ENCODE measurements around the gene HERC3. TPM values are rescaled to one million over a fixed set of nuclear protein-coding genes. Genes with fewer than 3 reads are reported as not detected.

HERC3 gene
- total RNA-seq, 1 experiment from 2014 or later: 31.8 TPM

- Histone ChIP-seq H3K4me1 (no peaks in the 10 kb centered on the region), H3K4me3 (no peak overlapping the region), H3K27me3 (no peaks in the 10 kb centered on the region), H3K36me3 (peaks cover 5% of the 10 kb centered on the region; the same call in 1 of the 2 replicates), H3K9me3 (replicated peaks) (no peaks in the 10 kb centered on the region), H3K27ac (no peak overlapping the region)
- no peak for DNase-seq
Observed at GRCh38 chr4:88659890-88660208, 67.6 kb downstream of the HERC3 start.

DNA sequence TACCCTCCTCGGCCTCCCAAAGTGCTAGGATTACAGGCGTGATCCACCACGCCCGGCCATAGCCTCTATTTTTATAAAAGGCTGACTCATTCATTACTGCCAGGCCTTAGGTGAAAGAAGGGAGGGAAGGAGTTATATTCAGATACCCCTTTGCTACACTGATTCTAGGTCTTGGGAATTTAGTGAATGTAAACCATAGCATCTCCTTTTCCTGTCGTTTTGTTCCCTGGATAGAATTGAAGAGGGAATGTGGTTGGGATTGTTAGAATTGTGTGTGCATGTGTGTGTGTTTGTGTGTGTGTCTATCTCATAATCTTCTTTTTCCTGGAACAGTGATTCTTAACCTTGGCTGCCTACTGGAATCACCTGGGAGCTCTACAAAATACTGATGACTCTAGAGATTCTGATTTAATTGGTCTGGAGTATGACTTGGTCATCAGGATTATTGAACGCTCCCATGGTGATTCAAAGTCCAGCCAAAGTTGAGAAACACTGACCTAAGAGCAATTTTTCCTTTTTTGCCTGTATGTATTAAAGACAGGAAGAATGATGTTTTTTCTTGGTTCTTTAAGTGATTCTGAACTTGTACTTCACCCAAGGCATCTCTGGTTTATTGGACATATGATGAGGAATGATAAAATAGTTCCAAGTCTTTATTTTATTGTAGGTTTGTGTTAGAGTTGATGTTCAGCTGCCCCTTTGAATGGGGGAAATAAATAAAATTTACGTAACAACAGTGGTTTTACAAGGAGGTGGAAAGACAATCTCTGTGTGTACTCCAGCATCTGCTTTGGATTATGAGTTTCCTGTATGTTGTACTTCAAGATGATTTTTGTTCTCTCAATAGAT is 68.4 kb downstream of the HERC3 start:
- no peak for DNase-seq
- H3K9me3 ChIP-seq (replicated peaks): no peaks in the 10 kb centered on the region
- H3K36me3 ChIP-seq: peaks cover 5% of the 10 kb centered on the region; the same call in 1 of the 2 replicates
- no peaks in the 10 kb centered on the region for H3K4me1 ChIP-seq
- no peaks in the 10 kb centered on the region for H3K27me3 ChIP-seq
- H3K4me3 ChIP-seq: no peak overlapping the region
- no peak overlapping the region for H3K27ac ChIP-seq

DNA sequence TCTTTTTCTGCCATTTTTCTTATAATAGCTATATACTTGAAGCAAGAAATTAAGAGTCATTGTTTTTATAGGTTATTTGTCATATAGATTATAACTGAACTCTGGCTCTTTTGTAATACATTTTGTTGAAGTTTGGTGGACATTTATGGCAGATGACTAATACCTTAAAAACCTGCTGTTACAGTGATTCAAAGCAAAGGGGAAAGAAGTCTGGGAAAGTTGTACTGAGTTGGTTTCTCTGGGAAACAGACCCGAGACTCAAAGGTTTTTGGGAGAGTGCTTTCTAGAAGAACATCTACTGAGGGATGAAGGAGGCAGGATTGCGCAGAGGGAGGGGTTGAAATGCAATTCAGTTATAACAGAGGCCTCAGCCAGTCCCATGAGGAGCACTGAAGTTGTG is 69.5 kb downstream of the HERC3 start:
- Histone ChIP-seq H3K36me3 (no peaks in the 10 kb centered on the region), H3K9me3 (replicated peaks) (no peaks in the 10 kb centered on the region), H3K27me3 (no peaks in the 10 kb centered on the region), H3K27ac (no peak overlapping the region), H3K4me1 (no peaks in the 10 kb centered on the region), H3K4me3 (no peak overlapping the region)
- DNase-seq: no peak

- no peaks in the 10 kb centered on the region for H3K4me1 ChIP-seq
- H3K4me3 ChIP-seq: no peak overlapping the region
- DNase-seq: peak; percentile 24 to 66
- peaks cover 8% of the 10 kb centered on the region for H3K36me3 ChIP-seq
- H3K27me3 ChIP-seq: no peaks in the 10 kb centered on the region
- H3K27ac ChIP-seq: no peak overlapping the region
- no peaks in the 10 kb centered on the region for H3K9me3 ChIP-seq (replicated peaks)
Observed at GRCh38 chr4:88672987-88673386, 80.7 kb downstream of the HERC3 start.

DNA sequence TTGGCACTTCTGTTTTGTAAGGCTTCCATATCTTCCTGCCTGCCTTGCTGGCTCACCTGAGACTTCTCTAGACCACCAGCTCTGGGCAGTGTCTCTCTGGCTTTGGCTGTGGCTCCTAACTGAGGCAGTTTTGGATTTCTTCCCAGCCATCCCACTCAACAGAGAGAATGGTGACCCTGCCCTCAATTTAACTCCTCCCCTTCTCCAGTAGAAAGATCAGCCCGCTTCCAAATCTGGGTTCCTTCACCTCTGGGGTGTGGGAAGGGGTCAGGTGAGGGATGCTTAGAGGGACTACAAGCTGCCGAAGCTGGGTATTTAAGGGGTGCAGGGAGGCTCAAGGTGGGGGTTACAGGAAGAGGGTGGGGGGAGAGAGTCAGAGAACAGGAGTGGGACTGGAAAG is 81.6 kb downstream of the HERC3 start:
- H3K4me3 ChIP-seq: no peak overlapping the region
- no peak overlapping the region for H3K27ac ChIP-seq
- H3K27me3 ChIP-seq: no peaks in the 10 kb centered on the region
- peaks cover 6% of the 10 kb centered on the region for H3K36me3 ChIP-seq
- no peaks in the 10 kb centered on the region for H3K9me3 ChIP-seq (replicated peaks)
- no peaks in the 10 kb centered on the region for H3K4me1 ChIP-seq
- no peak for DNase-seq

GRCh38 chr4:88674565-88674964 is 82.3 kb downstream of the HERC3 start:
- Histone ChIP-seq H3K36me3 (peaks cover 9% of the 10 kb centered on the region), H3K27ac (no peak overlapping the region), H3K4me3 (no peak overlapping the region), H3K9me3 (replicated peaks) (no peaks in the 10 kb centered on the region), H3K4me1 (no peaks in the 10 kb centered on the region), H3K27me3 (no peaks in the 10 kb centered on the region)
- no peak for DNase-seq

DNA sequence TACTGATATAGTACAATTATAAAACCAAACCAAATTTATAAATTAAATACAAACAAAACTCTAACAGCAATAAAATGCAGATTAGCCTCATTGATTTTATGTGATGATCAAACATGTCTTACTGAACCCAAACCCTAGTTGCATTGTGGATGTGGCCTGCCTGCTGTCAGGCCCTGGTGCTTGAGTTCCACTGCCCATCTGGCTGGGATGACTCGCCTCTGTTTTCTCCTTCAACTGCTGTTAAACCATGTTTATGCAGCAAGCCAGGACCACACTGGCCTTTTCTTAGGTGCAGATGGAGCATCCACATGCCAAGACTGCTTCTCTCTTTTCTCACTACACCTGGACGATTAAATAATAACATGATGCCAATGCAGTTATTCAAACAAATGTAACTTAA is 82.7 kb downstream of the HERC3 start:
- no peaks in the 10 kb centered on the region for H3K27me3 ChIP-seq
- peaks cover 9% of the 10 kb centered on the region for H3K36me3 ChIP-seq
- no peaks in the 10 kb centered on the region for H3K4me1 ChIP-seq
- peak in 1 of 2 experiments; percentile 18 for DNase-seq
- H3K4me3 ChIP-seq: no peak overlapping the region
- no peak overlapping the region for H3K27ac ChIP-seq
- no peaks in the 10 kb centered on the region for H3K9me3 ChIP-seq (replicated peaks)

GRCh38 chr4:88675543-88675942 is 83.3 kb downstream of the HERC3 start:
- Histone ChIP-seq H3K9me3 (replicated peaks) (no peaks in the 10 kb centered on the region), H3K36me3 (peaks cover 15% of the 10 kb centered on the region), H3K27me3 (no peaks in the 10 kb centered on the region), H3K27ac (no peak overlapping the region), H3K4me3 (no peak overlapping the region), H3K4me1 (no peaks in the 10 kb centered on the region)
- no peak for DNase-seq

DNA sequence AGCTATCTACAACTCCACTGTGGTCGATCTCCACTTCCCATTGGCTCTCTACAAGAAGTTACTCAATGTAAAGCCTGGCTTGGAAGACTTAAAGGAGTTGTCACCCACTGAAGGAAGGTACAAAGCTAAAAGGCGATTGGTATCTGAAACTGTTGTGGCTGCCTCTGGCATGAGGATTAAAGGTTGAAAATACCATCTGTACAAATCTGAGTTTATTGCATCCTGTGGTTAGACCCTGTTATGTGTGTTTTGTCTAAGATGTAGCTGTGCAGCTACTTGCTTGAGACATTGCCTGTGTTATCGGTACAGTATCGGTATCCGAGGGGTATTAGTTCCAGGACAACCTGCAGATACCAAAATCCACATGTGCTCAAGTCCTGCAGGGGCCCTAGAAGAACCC is 88.9 kb downstream of the HERC3 start:
- H3K4me3 ChIP-seq: no peak overlapping the region
- H3K27me3 ChIP-seq: no peaks in the 10 kb centered on the region
- DNase-seq: no peak
- H3K36me3 ChIP-seq: peaks cover 36% of the 10 kb centered on the region
- no peaks in the 10 kb centered on the region for H3K4me1 ChIP-seq
- H3K27ac ChIP-seq: no peak overlapping the region
- no peaks in the 10 kb centered on the region for H3K9me3 ChIP-seq (replicated peaks)

GRCh38 chr4:88690355-88690754 is 98.1 kb downstream of the HERC3 start:
- Histone ChIP-seq H3K36me3 (peaks cover 15% of the 10 kb centered on the region), H3K27ac (no peak overlapping the region), H3K4me3 (no peak overlapping the region), H3K27me3 (no peaks in the 10 kb centered on the region), H3K4me1 (no peaks in the 10 kb centered on the region), H3K9me3 (replicated peaks) (no peaks in the 10 kb centered on the region)
- no peak for DNase-seq

- H3K27ac ChIP-seq: no peak overlapping the region
- H3K4me1 ChIP-seq: peaks cover 3% of the 10 kb centered on the region; the same call in 1 of the 2 replicates
- no peak overlapping the region for H3K4me3 ChIP-seq
- H3K9me3 ChIP-seq (replicated peaks): no peaks in the 10 kb centered on the region
- no peaks in the 10 kb centered on the region for H3K27me3 ChIP-seq
- 0 out of 2 replicates have a peak, but pooled peaks cover 1% of the 10 kb centered on the region for H3K36me3 ChIP-seq
- no peak for DNase-seq
Observed at GRCh38 chr4:88693792-88694191, 101.5 kb downstream of the HERC3 start.

- Histone ChIP-seq H3K4me3 (peak overlapping the region; percentile 71), H3K36me3 (no peaks in the 10 kb centered on the region), H3K9me3 (replicated peaks) (no peaks in the 10 kb centered on the region), H3K27ac (no peak overlapping the region), H3K4me1 (peaks cover 3% of the 10 kb centered on the region; the same call in 1 of the 2 replicates), H3K27me3 (no peaks in the 10 kb centered on the region)
- no peak for DNase-seq
Observed at GRCh38 chr4:88696630-88697029, 104.3 kb downstream of the HERC3 start.

DNA sequence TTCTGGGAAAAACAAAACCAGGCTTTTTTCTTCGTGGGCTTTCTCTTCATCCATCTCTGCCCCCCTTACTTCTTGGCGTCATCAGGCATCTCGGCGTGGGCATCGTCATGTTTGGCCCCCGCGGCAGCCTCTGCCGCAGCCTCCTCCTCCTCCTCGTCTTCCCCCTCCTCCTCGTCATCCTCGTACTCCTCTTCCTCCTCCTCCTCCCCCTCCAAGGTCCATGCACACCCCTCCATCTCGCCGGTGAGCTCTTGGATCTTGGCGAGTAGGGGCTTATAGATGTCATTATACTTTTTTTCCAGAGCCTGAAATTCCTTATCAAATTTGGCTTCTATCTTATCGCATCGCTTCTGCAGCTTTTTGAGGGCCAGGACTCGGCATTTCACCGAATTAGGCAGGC is 104.9 kb downstream of the HERC3 start:
- peak; percentile 15 to 19 for DNase-seq
- Histone ChIP-seq H3K9me3 (replicated peaks) (no peaks in the 10 kb centered on the region), H3K4me3 (peak overlapping the region; percentile 71), H3K27me3 (no peaks in the 10 kb centered on the region), H3K27ac (peak overlapping the region; percentile 29; the same call in 1 of the 2 replicates), H3K4me1 (peaks cover 3% of the 10 kb centered on the region; the same call in 1 of the 2 replicates), H3K36me3 (no peaks in the 10 kb centered on the region)

GRCh38 chr4:88697588-88698329 is 105.5 kb downstream of the HERC3 start, which contains the start of gene NAP1L5:
Gene NAP1L5 (minus strand): TSS chr4:88697829. CDS start chr4:88697754, 75 bp downstream.
- DNase-seq: peak; percentile 68 to 74
- Histone ChIP-seq H3K27me3 (no peaks in the 10 kb centered on the region), H3K4me3 (peak within 1 kb of the TSS; percentile 71), H3K36me3 (no peaks in the 10 kb centered on the region), H3K9me3 (replicated peaks) (no peaks in the 10 kb centered on the region), H3K27ac (peak within 1 kb of the TSS; percentile 29; the same call in 1 of the 2 replicates), H3K4me1 (peaks cover 3% of the 10 kb centered on the region; the same call in 1 of the 2 replicates)

- no peaks in the 10 kb centered on the region for H3K36me3 ChIP-seq
Observed at GRCh38 chr4:88698519-88698918, 106.2 kb downstream of the HERC3 start.

More at GRCh38 chr4:88698519-88698918, 106.2 kb downstream of the HERC3 start:
- Histone ChIP-seq H3K4me3 (no peak overlapping the region), H3K27me3 (no peaks in the 10 kb centered on the region), H3K4me1 (peaks cover 3% of the 10 kb centered on the region; the same call in 1 of the 2 replicates), H3K27ac (no peak overlapping the region), H3K9me3 (replicated peaks) (no peaks in the 10 kb centered on the region)
- DNase-seq: peak in 1 of 2 experiments; percentile 13
